PC-3 (cell line): Measurements from ENCODE around the gene DALRD3.
A peak's percentile ranks its signal among the peaks of the same experiment; 100 is the strongest.

Experiments used
- EZH2 ChIP-seq: fragments of 300-600 bp; sonication (generic); IDR thresholded peaks from one replicate; pipeline ENCODE4 v1.6.1; 2017; ENCODE audit warnings: antibody characterized with exemption, mild to moderate bottlenecking, low read length; ENCODE audit not compliant: unreplicated experiment
- TF ChIP-seq, protein P1 (sequence below): fragments of 300-600 bp; sonication (generic); conservative IDR thresholded peaks from 2 replicates; pipeline ENCODE4 v1.5.1; 2017; ENCODE audit warnings: antibody characterized with exemption, low read depth, mild to moderate bottlenecking, low read length

- TF ChIP-seq, protein P1, sequence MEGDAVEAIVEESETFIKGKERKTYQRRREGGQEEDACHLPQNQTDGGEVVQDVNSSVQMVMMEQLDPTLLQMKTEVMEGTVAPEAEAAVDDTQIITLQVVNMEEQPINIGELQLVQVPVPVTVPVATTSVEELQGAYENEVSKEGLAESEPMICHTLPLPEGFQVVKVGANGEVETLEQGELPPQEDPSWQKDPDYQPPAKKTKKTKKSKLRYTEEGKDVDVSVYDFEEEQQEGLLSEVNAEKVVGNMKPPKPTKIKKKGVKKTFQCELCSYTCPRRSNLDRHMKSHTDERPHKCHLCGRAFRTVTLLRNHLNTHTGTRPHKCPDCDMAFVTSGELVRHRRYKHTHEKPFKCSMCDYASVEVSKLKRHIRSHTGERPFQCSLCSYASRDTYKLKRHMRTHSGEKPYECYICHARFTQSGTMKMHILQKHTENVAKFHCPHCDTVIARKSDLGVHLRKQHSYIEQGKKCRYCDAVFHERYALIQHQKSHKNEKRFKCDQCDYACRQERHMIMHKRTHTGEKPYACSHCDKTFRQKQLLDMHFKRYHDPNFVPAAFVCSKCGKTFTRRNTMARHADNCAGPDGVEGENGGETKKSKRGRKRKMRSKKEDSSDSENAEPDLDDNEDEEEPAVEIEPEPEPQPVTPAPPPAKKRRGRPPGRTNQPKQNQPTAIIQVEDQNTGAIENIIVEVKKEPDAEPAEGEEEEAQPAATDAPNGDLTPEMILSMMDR, result peak; percentile 82
- TF ChIP-seq EZH2, result no peak
Measured at GRCh38 chr3:49013738-49014660, 4.4 kb downstream of the DALRD3 start.
